GM18499 (cell line): ENCODE measurements around the gene SUN2.

Experiments
- ATAC-seq: cut with Tn5 transposase; IDR thresholded peaks from one replicate; pipeline ENCODE4 v1.9.1; 2021; ENCODE audit warnings: moderate number of reproducible peaks; ENCODE audit not compliant: insufficient read depth, unreplicated experiment

SUN2 gene

GRCh38 chr22:38700789-38701628 lies 54.8 kb downstream of the SUN2 start, which contains the start of gene JOSD1:
JOSD1 (minus strand) TSS chr22:38700943; CDS start chr22:38699987, 956 bp downstream.
- ATAC-seq, result no peak

- ATAC-seq, result no peak
Observed at GRCh38 chr22:38700270-38700788, 55.5 kb downstream of the SUN2 start.

GRCh38 chr22:38699784-38700183 lies 56.0 kb downstream of the SUN2 start:
- no peak for ATAC-seq

- no peak for ATAC-seq
Observed at GRCh38 chr22:38699143-38699542, 56.7 kb downstream of the SUN2 start.

GRCh38 chr22:38698407-38699094 lies 57.2 kb downstream of the SUN2 start:
- no peak for ATAC-seq

GRCh38 chr22:38697425-38698089 lies 58.2 kb downstream of the SUN2 start:
- ATAC-seq, result no peak

- ATAC-seq, result no peak
Observed at GRCh38 chr22:38696606-38697424, 59.0 kb downstream of the SUN2 start.

- no peak for ATAC-seq
Observed at GRCh38 chr22:38694940-38695339, 60.9 kb downstream of the SUN2 start.

- no peak for ATAC-seq
Observed at GRCh38 chr22:38694049-38694448, 61.7 kb downstream of the SUN2 start.

- no peak for ATAC-seq
Observed at GRCh38 chr22:38689651-38690050, 66.1 kb downstream of the SUN2 start.

GRCh38 chr22:38685761-38686160 lies 70.0 kb downstream of the SUN2 start:
- no peak for ATAC-seq

- no peak for ATAC-seq
Observed at GRCh38 chr22:38684895-38685294, 70.9 kb downstream of the SUN2 start.
